Activated T-cell treated with anti-CD3 and anti-CD28 coated beads for 24 hours (primary cell): ENCODE results near the gene MAP3K20.
"Not testable (repeated sequence)": the region's sequence is repeated elsewhere in the genome, so short reads cannot be mapped to it uniquely, and the experiment has no call there.

ENCODE experiments used
- DNase-seq: peaks from one replicate; pipeline ENCODE4 v3.0.0-alpha.2; 2020; ENCODE audit warnings: low read depth

MAP3K20 gene

GRCh38 chr2:173204316-173204715 lies 128.7 kb downstream of the MAP3K20 start:
- no peak for DNase-seq

GRCh38 chr2:173205375-173205774 lies 129.7 kb downstream of the MAP3K20 start:
- DNase-seq, result no peak

GRCh38 chr2:173207124-173207523 lies 131.5 kb downstream of the MAP3K20 start:
- DNase-seq, result not testable (repeated sequence)

- DNase-seq, result peak; percentile 38
Measured at GRCh38 chr2:173210270-173211196, 134.9 kb downstream of the MAP3K20 start.

- DNase-seq, result no peak
Measured at GRCh38 chr2:173213181-173213580, 137.5 kb downstream of the MAP3K20 start.

GRCh38 chr2:173214213-173214612 lies 138.6 kb downstream of the MAP3K20 start:
- no peak for DNase-seq

GRCh38 chr2:173215316-173215715 lies 139.7 kb downstream of the MAP3K20 start:
- DNase-seq, result no peak

- DNase-seq, result no peak
Measured at GRCh38 chr2:173216051-173216450, 140.4 kb downstream of the MAP3K20 start.

- DNase-seq, result no peak
Measured at GRCh38 chr2:173216668-173217067, 141.0 kb downstream of the MAP3K20 start.

- DNase-seq, result no peak
Measured at GRCh38 chr2:173217116-173217840, 141.6 kb downstream of the MAP3K20 start.

GRCh38 chr2:173218326-173219056 lies 142.8 kb downstream of the MAP3K20 start:
- DNase-seq, result no peak

GRCh38 chr2:173221132-173221695 lies 145.6 kb downstream of the MAP3K20 start:
- DNase-seq, result no peak

GRCh38 chr2:173221937-173222594 lies 146.4 kb downstream of the MAP3K20 start:
- no peak for DNase-seq

- no peak for DNase-seq
Measured at GRCh38 chr2:173223871-173224270, 148.2 kb downstream of the MAP3K20 start.

GRCh38 chr2:173226899-173227698 lies 151.5 kb downstream of the MAP3K20 start:
- no peak for DNase-seq

GRCh38 chr2:173229086-173229485 lies 153.4 kb downstream of the MAP3K20 start:
- no peak for DNase-seq

GRCh38 chr2:173230181-173230580 lies 154.5 kb downstream of the MAP3K20 start:
- no peak for DNase-seq

GRCh38 chr2:173231042-173231441 lies 155.4 kb downstream of the MAP3K20 start:
- DNase-seq, result no peak

- no peak for DNase-seq
Measured at GRCh38 chr2:173231465-173231864, 155.8 kb downstream of the MAP3K20 start.

- no peak for DNase-seq
Measured at GRCh38 chr2:173232956-173233744, 157.5 kb downstream of the MAP3K20 start.
